Keratinocyte (primary cell): ENCODE results near the gene OR5V1. TPM values are rescaled to one million over a fixed set of nuclear protein-coding genes. Genes with fewer than 3 reads are reported as not detected.
"Not testable (repeated sequence)": the region's sequence is repeated elsewhere in the genome, so short reads cannot be mapped to it uniquely, and the experiment has no call there.

Source experiments
- DNase-seq: peaks from one replicate; pipeline ENCODE4 v3.0.0-alpha.2; 2011; ENCODE audit warnings: low read depth, missing footprints, low spot score
- FAIRE-seq: peaks from 2 replicates; lab custom pipeline; 2011; peaks lifted over from hg19 to GRCh38; lab: Jason Lieb, UNC
- H2AFZ ChIP-seq: 2 replicates; pipeline ENCODE4 v1.6.0; 2012; ENCODE audit warnings: low read length, control low read depth, inconsistent platforms; ENCODE audit not compliant: control insufficient read depth
- H3K27ac ChIP-seq: 2 replicates; pipeline ENCODE4 v1.5.1; 2011; ENCODE audit warnings: low read length; ENCODE audit not compliant: control insufficient read depth, insufficient read depth
- H3K27me3 ChIP-seq: 3 replicates; pipeline ENCODE4 v1.6.0; 2011; ENCODE audit warnings: low read length; ENCODE audit not compliant: control insufficient read depth, insufficient read depth; ENCODE audit errors: extremely low read depth
- H3K36me3 ChIP-seq, 2 experiments: 2 replicates in 1 of 2; 3 replicates in 1 of 2; pipeline ENCODE4 v1.5.1; 2011; ENCODE audit warnings: low read length in 2 of 2, mild to moderate bottlenecking in 1 of 2; ENCODE audit not compliant: control insufficient read depth in 2 of 2, insufficient read depth in 2 of 2; ENCODE audit errors: extremely low read depth in 1 of 2
- H3K4me1 ChIP-seq: 3 replicates; pipeline ENCODE4 v1.5.1; 2011; ENCODE audit warnings: low read length; ENCODE audit not compliant: control insufficient read depth, insufficient read depth; ENCODE audit errors: extremely low read depth
- H3K4me2 ChIP-seq: 3 replicates; pipeline ENCODE4 v1.6.0; 2011; ENCODE audit warnings: low read depth, low read length; ENCODE audit not compliant: control insufficient read depth, insufficient read depth; ENCODE audit errors: extremely low read depth
- H3K4me3 ChIP-seq, 3 experiments: fragments of 200-600 bp in 1 of 3; sonication (generic) in 1 of 3; 2 replicates in 2 of 3; 3 replicates in 1 of 3; pipeline ENCODE4 v1.5.1; 2011 to 2016; ENCODE audit warnings: low read length in 3 of 3, mild to moderate bottlenecking in 3 of 3, control low read depth in 2 of 3, inconsistent platforms in 1 of 3, low read depth in 1 of 3, mixed read lengths in 1 of 3, mixed run types in 1 of 3, moderate library complexity in 1 of 3; ENCODE audit not compliant: control insufficient read depth in 2 of 3, insufficient read depth in 2 of 3; ENCODE audit errors: extremely low read depth in 1 of 3
- H3K79me2 ChIP-seq: 2 replicates; pipeline ENCODE4 v1.6.0; 2012; ENCODE audit warnings: low read length; ENCODE audit not compliant: control insufficient read depth, insufficient read depth
- H3K9ac ChIP-seq: 3 replicates; pipeline ENCODE4 v1.6.0; 2011; ENCODE audit warnings: low read length; ENCODE audit not compliant: control insufficient read depth, insufficient read depth; ENCODE audit errors: extremely low read depth
- H3K9me1 ChIP-seq: 3 replicates; pipeline ENCODE4 v1.6.0; 2011; ENCODE audit warnings: low read length; ENCODE audit not compliant: control insufficient read depth, insufficient read depth; ENCODE audit errors: extremely low read depth
- H3K9me3 ChIP-seq: 2 replicates; pipeline ENCODE4 v1.5.1; 2012; ENCODE audit warnings: low read depth, low read length; ENCODE audit not compliant: control insufficient read depth
- H4K20me1 ChIP-seq: 3 replicates; pipeline ENCODE4 v1.6.0; 2011; ENCODE audit warnings: low read length; ENCODE audit not compliant: control insufficient read depth, insufficient read depth; ENCODE audit errors: extremely low read depth
- EZH2 ChIP-seq: IDR thresholded peaks from one replicate; pipeline ENCODE4 v1.6.1; 2012; ENCODE audit warnings: inconsistent platforms, mild to moderate bottlenecking, low read length, moderate library complexity
- dilution Hi-C: fragments of 300-500 bp; cut with MboI; formaldehyde crosslinking; loops from one replicate; pipeline ENCODE4 v1.7.0; 2020; ENCODE audit warnings: low sequenced_read_pairs; ENCODE audit not compliant: extremely low pct_ligation_motif_present
- polyA plus RNA-seq, 5 experiments: library from polyadenylated mRNA; depleted of rRNA in 3 of 5; stranded (reverse) in 3 of 5; stranded (forward) in 1 of 5; unstranded in 1 of 5; fragments of >200 nt; gene quantifications; 1 replicate in 1 of 5; 2 replicates in 3 of 5; 3 replicates in 1 of 5; pipeline versions ENCODE4 v1.2.1 to v1.2.3, GENCODE V29; 2011 to 2012; ENCODE audit warnings: missing spikeins in 2 of 5, low read depth in 1 of 5, low replicate concordance in 1 of 5
- TF ChIP-seq, protein P1 (sequence below), 3 experiments: IDR thresholded peaks in 1 of 3; conservative IDR thresholded peaks in 1 of 3; optimal IDR thresholded peaks in 1 of 3; 2 replicates in 2 of 3; 3 replicates in 1 of 3; pipeline versions ENCODE3 to v1.5.1; 2011; ENCODE audit warnings: low read length in 3 of 3, mild to moderate bottlenecking in 3 of 3, moderate library complexity in 2 of 3, control low read depth in 1 of 3, inconsistent platforms in 1 of 3; ENCODE audit not compliant: insufficient read depth in 2 of 3; ENCODE audit errors: extremely low read depth in 1 of 3

The OR5V1 gene
- polyA plus RNA-seq, 1 donor (not counting 4 experiments of a cell fraction or from before 2014, with no cell fraction given) = not detected

DNA sequence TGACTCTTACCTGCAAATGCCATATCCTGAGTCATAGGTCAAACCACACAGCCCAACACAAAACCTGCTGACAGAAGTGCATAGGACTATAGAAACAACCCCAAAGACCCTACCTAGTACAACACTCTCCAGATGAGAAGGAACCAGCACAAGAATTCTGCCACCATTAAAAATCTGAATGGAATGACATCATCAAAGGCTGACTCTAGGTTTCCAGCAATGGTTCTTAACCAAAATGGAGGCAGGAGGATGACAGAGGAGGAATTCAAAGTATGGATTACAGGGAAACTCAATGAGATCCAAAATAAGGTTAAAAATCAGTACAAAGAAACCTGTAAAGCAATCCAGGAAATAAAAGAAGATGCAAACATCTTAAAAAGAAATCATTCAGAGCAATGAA is 36.0 kb downstream of the OR5V1 start:
- no peak for FAIRE-seq
- TF ChIP-seq EZH2 = no peak
- TF ChIP-seq, protein P1, sequence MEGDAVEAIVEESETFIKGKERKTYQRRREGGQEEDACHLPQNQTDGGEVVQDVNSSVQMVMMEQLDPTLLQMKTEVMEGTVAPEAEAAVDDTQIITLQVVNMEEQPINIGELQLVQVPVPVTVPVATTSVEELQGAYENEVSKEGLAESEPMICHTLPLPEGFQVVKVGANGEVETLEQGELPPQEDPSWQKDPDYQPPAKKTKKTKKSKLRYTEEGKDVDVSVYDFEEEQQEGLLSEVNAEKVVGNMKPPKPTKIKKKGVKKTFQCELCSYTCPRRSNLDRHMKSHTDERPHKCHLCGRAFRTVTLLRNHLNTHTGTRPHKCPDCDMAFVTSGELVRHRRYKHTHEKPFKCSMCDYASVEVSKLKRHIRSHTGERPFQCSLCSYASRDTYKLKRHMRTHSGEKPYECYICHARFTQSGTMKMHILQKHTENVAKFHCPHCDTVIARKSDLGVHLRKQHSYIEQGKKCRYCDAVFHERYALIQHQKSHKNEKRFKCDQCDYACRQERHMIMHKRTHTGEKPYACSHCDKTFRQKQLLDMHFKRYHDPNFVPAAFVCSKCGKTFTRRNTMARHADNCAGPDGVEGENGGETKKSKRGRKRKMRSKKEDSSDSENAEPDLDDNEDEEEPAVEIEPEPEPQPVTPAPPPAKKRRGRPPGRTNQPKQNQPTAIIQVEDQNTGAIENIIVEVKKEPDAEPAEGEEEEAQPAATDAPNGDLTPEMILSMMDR (optimal IDR thresholded peaks at IDR 0.05 in 1 of 3, IDR thresholded peaks at IDR 0.05 in 1 of 3, conservative IDR thresholded peaks at IDR 0.05 in 1 of 3; ENCODE audit: extremely low read depth in 1 of 3, insufficient read depth in 2 of 3, low read length in 3 of 3) = no peak
- no peak for DNase-seq
- Histone ChIP-seq H3K9ac (no peak overlapping the region), H3K27me3 (no peaks in the 10 kb centered on the region), H2AFZ (no peak overlapping the region), H3K4me1 (no peaks in the 10 kb centered on the region), H3K4me2 (no peak overlapping the region), H3K9me1 (no peaks in the 10 kb centered on the region), H3K36me3 (no peaks in the 10 kb centered on the region), H3K79me2 (no peaks in the 10 kb centered on the region), H3K4me3 (no peak overlapping the region), H3K27ac (no peak overlapping the region), H4K20me1 (no peaks in the 10 kb centered on the region), H3K9me3 (no peaks in the 10 kb centered on the region)
- dilution Hi-C loops = no loop called here

DNA sequence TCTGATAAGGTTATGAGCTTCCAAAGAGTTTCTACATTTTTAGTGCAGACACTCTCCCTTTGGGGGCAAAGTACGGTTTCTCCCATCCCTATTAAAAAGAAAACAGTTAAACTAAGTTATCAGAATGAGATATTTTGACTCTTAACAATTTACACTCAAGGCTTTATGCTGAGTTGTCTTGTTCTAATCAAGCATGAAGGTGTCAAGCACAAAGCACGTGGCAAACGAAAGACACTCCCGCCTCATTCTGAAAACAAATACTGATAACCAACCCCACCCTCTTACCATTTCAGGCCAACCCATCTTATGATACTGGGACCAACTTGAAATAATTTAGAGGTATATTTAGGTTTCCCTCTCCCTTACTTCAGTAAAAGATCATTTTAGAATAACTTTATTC is 42.9 kb downstream of the OR5V1 start:
- no peak for TF ChIP-seq EZH2
- TF ChIP-seq, protein P1 (optimal IDR thresholded peaks at IDR 0.05 in 1 of 3, IDR thresholded peaks at IDR 0.05 in 1 of 3, conservative IDR thresholded peaks at IDR 0.05 in 1 of 3; ENCODE audit: extremely low read depth in 1 of 3, insufficient read depth in 2 of 3, low read length in 3 of 3) = no peak
- no peak overlapping the region for H3K4me3 ChIP-seq
- no peaks in the 10 kb centered on the region for H3K36me3 ChIP-seq
- FAIRE-seq (no peak), DNase-seq (no peak)
- no peak overlapping the region for H3K27ac ChIP-seq
- H3K4me2 ChIP-seq = no peak overlapping the region
- H3K9ac ChIP-seq = no peak overlapping the region
- no peaks in the 10 kb centered on the region for H3K9me1 ChIP-seq
- dilution Hi-C loops = no loop called here
- H3K79me2 ChIP-seq = no peaks in the 10 kb centered on the region
- H4K20me1 ChIP-seq = no peaks in the 10 kb centered on the region
- H3K4me1 ChIP-seq = no peaks in the 10 kb centered on the region
- no peaks in the 10 kb centered on the region for H3K9me3 ChIP-seq
- H2AFZ ChIP-seq = no peak overlapping the region
- H3K27me3 ChIP-seq = no peaks in the 10 kb centered on the region

DNA sequence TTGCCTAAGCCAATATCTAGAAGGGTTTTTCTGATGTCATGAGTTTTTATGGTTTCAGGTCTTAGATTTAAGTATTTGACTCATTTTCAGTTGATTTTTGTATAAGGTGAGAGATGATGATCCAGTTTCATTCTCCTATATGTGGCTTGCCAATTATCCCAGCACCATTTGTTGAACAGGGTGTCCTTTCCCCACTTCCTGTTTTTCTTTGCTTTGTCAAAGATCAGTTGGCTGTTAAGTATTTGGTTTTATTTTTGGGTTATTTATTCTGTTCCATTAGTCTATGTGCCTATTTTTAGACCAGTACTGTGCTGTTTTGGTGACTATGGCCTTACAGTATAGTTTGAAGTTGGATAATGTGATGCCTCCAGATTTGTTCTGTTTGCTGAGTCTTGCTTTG is 45.3 kb downstream of the OR5V1 start:
- H3K4me1 ChIP-seq, H3K27ac ChIP-seq, DNase-seq, FAIRE-seq, H3K27me3 ChIP-seq, H4K20me1 ChIP-seq, H3K9me1 ChIP-seq, H3K9me3 ChIP-seq, dilution Hi-C loops, H3K9ac ChIP-seq, H3K4me2 ChIP-seq, H2AFZ ChIP-seq, H3K79me2 ChIP-seq, H3K4me3 ChIP-seq, H3K36me3 ChIP-seq: not testable (repeated sequence)
